ENCODE results near the gene DNAJC13.
A peak's percentile ranks its signal among the peaks of the same experiment; 100 is the strongest.

- TF ChIP-seq POLR2AphosphoS5 (IDR thresholded peaks at IDR 0.05; ENCODE audit: low read depth, low read length) = peak; percentile 61
- peak; percentile 31; the same call in 1 of the 2 replicates for TF ChIP-seq TAF1 (IDR thresholded peaks at IDR 0.05; ENCODE audit: borderline replicate concordance, insufficient read depth, low read length)
- TF ChIP-seq, protein P1, sequence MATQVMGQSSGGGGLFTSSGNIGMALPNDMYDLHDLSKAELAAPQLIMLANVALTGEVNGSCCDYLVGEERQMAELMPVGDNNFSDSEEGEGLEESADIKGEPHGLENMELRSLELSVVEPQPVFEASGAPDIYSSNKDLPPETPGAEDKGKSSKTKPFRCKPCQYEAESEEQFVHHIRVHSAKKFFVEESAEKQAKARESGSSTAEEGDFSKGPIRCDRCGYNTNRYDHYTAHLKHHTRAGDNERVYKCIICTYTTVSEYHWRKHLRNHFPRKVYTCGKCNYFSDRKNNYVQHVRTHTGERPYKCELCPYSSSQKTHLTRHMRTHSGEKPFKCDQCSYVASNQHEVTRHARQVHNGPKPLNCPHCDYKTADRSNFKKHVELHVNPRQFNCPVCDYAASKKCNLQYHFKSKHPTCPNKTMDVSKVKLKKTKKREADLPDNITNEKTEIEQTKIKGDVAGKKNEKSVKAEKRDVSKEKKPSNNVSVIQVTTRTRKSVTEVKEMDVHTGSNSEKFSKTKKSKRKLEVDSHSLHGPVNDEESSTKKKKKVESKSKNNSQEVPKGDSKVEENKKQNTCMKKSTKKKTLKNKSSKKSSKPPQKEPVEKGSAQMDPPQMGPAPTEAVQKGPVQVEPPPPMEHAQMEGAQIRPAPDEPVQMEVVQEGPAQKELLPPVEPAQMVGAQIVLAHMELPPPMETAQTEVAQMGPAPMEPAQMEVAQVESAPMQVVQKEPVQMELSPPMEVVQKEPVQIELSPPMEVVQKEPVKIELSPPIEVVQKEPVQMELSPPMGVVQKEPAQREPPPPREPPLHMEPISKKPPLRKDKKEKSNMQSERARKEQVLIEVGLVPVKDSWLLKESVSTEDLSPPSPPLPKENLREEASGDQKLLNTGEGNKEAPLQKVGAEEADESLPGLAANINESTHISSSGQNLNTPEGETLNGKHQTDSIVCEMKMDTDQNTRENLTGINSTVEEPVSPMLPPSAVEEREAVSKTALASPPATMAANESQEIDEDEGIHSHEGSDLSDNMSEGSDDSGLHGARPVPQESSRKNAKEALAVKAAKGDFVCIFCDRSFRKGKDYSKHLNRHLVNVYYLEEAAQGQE (IDR thresholded peaks at IDR 0.05; ENCODE audit: insufficient read depth in 1 of 2, low read depth in 2 of 2, low read length in 2 of 2) = no peak
- no peak for TF ChIP-seq SIN3A (IDR thresholded peaks at IDR 0.05; ENCODE audit: borderline replicate concordance, insufficient read depth, low read length)
- no peak for TF ChIP-seq FOXP2 (optimal IDR thresholded peaks at IDR 0.05; ENCODE audit: borderline replicate concordance, extremely low read depth, extremely low read length, insufficient read depth)
Observed at GRCh38 chr3:132416807-132417694, at the start of gene DNAJC13.

Measured in PFSK-1 (cell line).